Testis (tissue), 3 donors: ENCODE results near the gene CDH13. TPM values are rescaled to one million over a fixed set of nuclear protein-coding genes. Genes with fewer than 3 reads are reported as not detected.

ENCODE experiments used
- DNase-seq: peaks from one replicate; pipeline ENCODE4 v3.0.0-alpha.2; 2019
- H3K27ac ChIP-seq, 2 donors: fragments of 200-600 bp; sonication (generic); one replicate each; pipeline ENCODE4 v1.5.1; 2019
- H3K27me3 ChIP-seq: fragments of 200-600 bp; sonication (generic); one replicate; pipeline ENCODE4 v1.5.1; 2019
- H3K36me3 ChIP-seq: fragments of 200-600 bp; sonication (generic); one replicate; pipeline ENCODE4 v1.5.1; 2017; ENCODE audit warnings: low read depth; ENCODE audit errors: missing control alignments
- H3K4me1 ChIP-seq: fragments of 200-600 bp; sonication (generic); one replicate; pipeline ENCODE4 v1.5.1; 2019
- H3K4me3 ChIP-seq, 2 donors: fragments of 200-600 bp; sonication (generic); one replicate each; pipeline ENCODE4 v1.5.1; 2017 to 2019
- H3K9me3 ChIP-seq: fragments of 200-600 bp; sonication (generic); one replicate; pipeline ENCODE4 v1.5.1; 2017
- CTCF ChIP-seq, 3 experiments: fragments of 450-650 bp in 2 of 3; fragments of 200-600 bp in 1 of 3; sonication (generic) in 1 of 3; IDR thresholded peaks; one replicate each; pipeline ENCODE4 v1.5.1; 2016 to 2019; ENCODE audit warnings: antibody characterized with exemption in 3 of 3, mild to moderate bottlenecking in 2 of 3, moderate library complexity in 1 of 3
- POLR2A ChIP-seq: fragments of 450-650 bp; IDR thresholded peaks from one replicate; pipeline ENCODE4 v1.6.1; 2017; ENCODE audit warnings: antibody characterized with exemption, mild to moderate bottlenecking, moderate library complexity
- WGBS, 2 donors: methylation state at CpG; one replicate each; pipeline ENCODE4 v1.1.5; 2018; 5-methylcytosine and 5-hydroxymethylcytosine counted together
- intact Hi-C: fragments of 100-400 bp; cut with DNase I; formaldehyde crosslinking; loops from one replicate; pipeline ENCODE4 v1.15.1; 2023; ENCODE audit warnings: low total_unique reads
- polyA plus RNA-seq: library from polyadenylated mRNA; stranded (reverse); fragments of 350-450 nt; fragmentation: Illumina TruSeq; extraction: RNeasy Lipid Tissue Mini Kit (QIAGEN cat#74804); gene quantifications from one replicate; pipeline ENCODE4 v1.2.3, GENCODE V29; 2014; ENCODE audit warnings: low read depth, low replicate concordance; ENCODE audit not compliant: insufficient read depth
- total RNA-seq, 2 donors: library from RNA; depleted of rRNA; stranded (reverse); fragments of >200 nt; gene quantifications; one replicate each; pipeline ENCODE4 v1.2.3, GENCODE V29; 2016

CDH13 gene
- total and polyA plus RNA-seq, 3 donors from 2014 or later = 1.2 to 11.1 (median 2.0) TPM

GRCh38 chr16:83330251-83330650 lies 703.5 kb downstream of the CDH13 start:
- intact Hi-C loops = no loop called here
- 60 to 61% methylated on average over 2 of the region's 2 CpGs for WGBS, 2 donors

GRCh38 chr16:83335076-83335475 lies 708.3 kb downstream of the CDH13 start:
- Histone ChIP-seq H3K27me3 (no peaks in the 10 kb centered on the region), H3K27ac (no peak overlapping the region), H3K36me3 (no peaks in the 10 kb centered on the region), H3K9me3 (no peaks in the 10 kb centered on the region), H3K4me1 (no peaks in the 10 kb centered on the region), H3K4me3 (no peak overlapping the region)
- no peak for DNase-seq
- intact Hi-C loops = no loop called here
- 51 to 72% methylated on average over 2 of the region's 2 CpGs for WGBS, 2 donors
- no peak for TF ChIP-seq CTCF (IDR thresholded peaks at IDR 0.05)
- TF ChIP-seq POLR2A = no peak

More at GRCh38 chr16:83330251-83330650, 703.5 kb downstream of the CDH13 start:
- no peaks in the 10 kb centered on the region for H3K9me3 ChIP-seq
- no peaks in the 10 kb centered on the region for H3K4me1 ChIP-seq
- no peak overlapping the region for H3K27ac ChIP-seq
- no peak for DNase-seq
- H3K4me3 ChIP-seq = no peak overlapping the region
- no peaks in the 10 kb centered on the region for H3K27me3 ChIP-seq
- no peaks in the 10 kb centered on the region for H3K36me3 ChIP-seq
- TF ChIP-seq CTCF (IDR thresholded peaks at IDR 0.05) (no peak), POLR2A (no peak)

- H3K9me3 ChIP-seq = no peaks in the 10 kb centered on the region
- H3K4me3 ChIP-seq = no peak overlapping the region
- H3K36me3 ChIP-seq = no peaks in the 10 kb centered on the region
- intact Hi-C loops = no loop called here
- no peak overlapping the region for H3K27ac ChIP-seq
- TF ChIP-seq POLR2A = no peak
- no peak for TF ChIP-seq CTCF (IDR thresholded peaks at IDR 0.05)
- 67 to 69% methylated on average over 3 of the region's 3 CpGs for WGBS, 2 donors
- no peaks in the 10 kb centered on the region for H3K4me1 ChIP-seq
- H3K27me3 ChIP-seq = no peaks in the 10 kb centered on the region
- DNase-seq = no peak
Observed at GRCh38 chr16:83336603-83337002, 709.8 kb downstream of the CDH13 start.

- Histone ChIP-seq H3K4me3 (no peak overlapping the region), H3K27me3 (no peaks in the 10 kb centered on the region), H3K27ac (no peak overlapping the region), H3K36me3 (no peaks in the 10 kb centered on the region), H3K4me1 (no peaks in the 10 kb centered on the region), H3K9me3 (no peaks in the 10 kb centered on the region)
- intact Hi-C loops = no loop called here
- WGBS, 2 donors = 81 to 86% methylated on average over 3 of the region's 3 CpGs
- no peak for TF ChIP-seq CTCF (IDR thresholded peaks at IDR 0.05)
- TF ChIP-seq POLR2A = no peak
- DNase-seq = no peak
Observed at GRCh38 chr16:83338138-83338537, 711.4 kb downstream of the CDH13 start.

- Histone ChIP-seq H3K9me3 (no peaks in the 10 kb centered on the region), H3K4me1 (no peaks in the 10 kb centered on the region), H3K36me3 (no peaks in the 10 kb centered on the region), H3K27me3 (no peaks in the 10 kb centered on the region), H3K4me3 (no peak overlapping the region), H3K27ac (no peak overlapping the region)
- WGBS, 2 donors = 74 to 75% methylated on average over 2 of the region's 2 CpGs
- no peak for DNase-seq
- intact Hi-C loops = no loop called here
- TF ChIP-seq CTCF (IDR thresholded peaks at IDR 0.05) (no peak), POLR2A (no peak)
Observed at GRCh38 chr16:83338941-83339340, 712.2 kb downstream of the CDH13 start.
